Endothelial cell of umbilical vein (primary cell): ENCODE results near the gene PRDM16.

Experiments
- CTCF ChIP-seq, 2 donors: IDR thresholded peaks; 1 replicate in 1 of 2; 2 replicates in 1 of 2; pipeline ENCODE4 v1.5.1; 2011; ENCODE audit warnings: low read length in 2 of 2, mild to moderate bottlenecking in 2 of 2, moderate library complexity in 2 of 2, control low read depth in 1 of 2, inconsistent platforms in 1 of 2, low read depth in 1 of 2; ENCODE audit not compliant: insufficient read depth in 1 of 2; ENCODE audit errors: extremely low read depth in 1 of 2
- EZH2 ChIP-seq: IDR thresholded peaks from 2 replicates; pipeline ENCODE4 v1.6.1; 2012; ENCODE audit warnings: borderline replicate concordance, low read depth, mild to moderate bottlenecking, moderate library complexity, low read length, inconsistent platforms; ENCODE audit not compliant: severe bottlenecking
- MAX ChIP-seq: IDR thresholded peaks from 2 replicates; pipeline ENCODE4 v1.6.1; 2011; ENCODE audit not compliant: insufficient read depth, insufficient read length
- POLR2A ChIP-seq: IDR thresholded peaks from 2 replicates; pipeline ENCODE4 v1.6.1; 2012; ENCODE audit warnings: low read depth, mild to moderate bottlenecking, control low read depth, low read length
- POLR2AphosphoS5 ChIP-seq: IDR thresholded peaks from 2 replicates; pipeline ENCODE4 v1.6.1; 2012; ENCODE audit warnings: low read depth, mild to moderate bottlenecking, control low read depth, low read length, moderate library complexity; ENCODE audit not compliant: insufficient read depth

DNA sequence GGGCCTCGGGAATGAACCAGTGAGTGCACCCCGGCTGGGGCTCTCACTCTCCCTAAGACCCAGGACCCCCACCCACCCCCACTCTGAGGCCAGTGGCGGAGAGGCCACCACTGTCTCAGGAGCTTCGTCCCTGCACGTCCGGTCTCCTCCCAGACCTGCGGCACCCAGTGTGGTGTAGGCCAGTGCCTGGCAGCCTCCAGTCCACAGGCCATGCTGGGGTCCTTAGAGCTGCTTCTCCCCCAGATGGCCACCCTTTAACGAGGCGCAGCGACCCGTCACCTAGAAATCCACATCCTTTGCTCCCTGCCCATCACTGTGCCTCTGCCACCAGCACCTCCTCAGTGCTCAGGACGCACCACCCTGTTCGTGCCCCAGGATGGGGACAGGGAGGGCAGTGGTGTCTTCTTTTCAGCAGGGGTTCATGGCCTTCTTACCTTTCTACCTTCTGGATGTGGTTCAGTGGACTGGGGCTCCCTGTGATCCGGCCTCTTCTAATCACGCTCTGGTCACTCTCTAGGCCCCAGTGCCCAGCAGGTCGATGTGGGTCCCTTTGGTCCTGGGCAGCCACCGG, 253.5 kb downstream of the PRDM16 start:
- TF ChIP-seq MAX, result no peak
- TF ChIP-seq POLR2A, result no peak
- no peak for TF ChIP-seq CTCF (IDR thresholded peaks at IDR 0.05; ENCODE audit: extremely low read depth in 1 of 2, insufficient read depth in 1 of 2, low read depth in 1 of 2, low read length in 2 of 2)
- TF ChIP-seq EZH2, result no peak
- TF ChIP-seq POLR2AphosphoS5, result no peak
